Gastroesophageal sphincter (tissue), 4 donors: ENCODE results near the gene ERCC8. TPM values are rescaled to one million over a fixed set of nuclear protein-coding genes. Genes with fewer than 3 reads are reported as not detected.
"Not testable (repeated sequence)": the region's sequence is repeated elsewhere in the genome, so short reads cannot be mapped to it uniquely, and the experiment has no call there.

Experiments
- ATAC-seq: fragments of 150-250 bp; one replicate; pipeline ENCODE4 v1.9.1; 2016; ENCODE audit warnings: mild to moderate bottlenecking, moderate library complexity
- H3K27ac ChIP-seq, 4 donors: fragments of 200-600 bp; sonication (generic) in 3 of 4; 1 replicate in 3 of 4; 2 replicates in 1 of 4; pipeline ENCODE4 v1.5.1; 2016 to 2019
- H3K27me3 ChIP-seq: fragments of 200-600 bp; sonication (generic); one replicate; pipeline ENCODE4 v1.5.1; 2019
- H3K36me3 ChIP-seq, 2 donors: fragments of 200-600 bp; sonication (generic); one replicate each; pipeline ENCODE4 v1.5.1; 2019; ENCODE audit warnings: control low read depth in 1 of 2
- H3K4me1 ChIP-seq, 3 donors: fragments of 200-600 bp; sonication (generic); 1 replicate in 2 of 3; 2 replicates in 1 of 3; pipeline ENCODE4 v1.5.1; 2016 to 2019; ENCODE audit warnings: control low read depth in 2 of 3
- H3K4me3 ChIP-seq, 2 donors: fragments of 200-600 bp; sonication (generic); one replicate each; pipeline ENCODE4 v1.5.1; 2019; ENCODE audit warnings: mild to moderate bottlenecking in 1 of 2, moderate library complexity in 1 of 2
- H3K9me3 ChIP-seq, 3 donors: fragments of 200-600 bp; sonication (generic); one replicate each; pipeline ENCODE4 v1.5.1; 2017 to 2019; ENCODE audit warnings: control low read depth in 2 of 3
- EP300 ChIP-seq: sonication (generic); formaldehyde crosslinking; IDR thresholded peaks from one replicate; pipeline ENCODE4 v1.6.1; 2017; ENCODE audit warnings: antibody characterized with exemption, mild to moderate bottlenecking
- POLR2A ChIP-seq, 2 donors: fragments of 450-650 bp; IDR thresholded peaks; one replicate each; pipeline ENCODE4 v1.6.1; 2017; ENCODE audit warnings: antibody characterized with exemption in 2 of 2, mild to moderate bottlenecking in 2 of 2, moderate library complexity in 1 of 2
- POLR2AphosphoS5 ChIP-seq: sonication (generic); formaldehyde crosslinking; IDR thresholded peaks from one replicate; pipeline ENCODE4 v1.6.1; 2017; ENCODE audit warnings: antibody characterized with exemption
- WGBS, 2 donors: methylation state at CpG; one replicate each; pipeline ENCODE4 v1.1.5; 2018; ENCODE audit warnings: low coverage in 1 of 2; 5-methylcytosine and 5-hydroxymethylcytosine counted together
- total RNA-seq, 4 donors: library from RNA; depleted of rRNA; stranded (reverse); fragments of >200 nt; gene quantifications; one replicate each; pipeline ENCODE4 v1.1.0, GENCODE V29; 2016
- TF ChIP-seq, protein P1 (sequence below), 4 experiments: fragments of 200-600 bp in 2 of 4; fragments of 450-650 bp in 2 of 4; sonication (generic) in 1 of 4; IDR thresholded peaks; one replicate each; pipeline ENCODE4 v1.5.1; 2017 to 2019; ENCODE audit warnings: antibody characterized with exemption in 4 of 4, mild to moderate bottlenecking in 2 of 4, moderate library complexity in 2 of 4

The ERCC8 gene
- total RNA-seq, 4 donors from 2014 or later: 10.1 to 19.5 (median 11.9) TPM

DNA sequence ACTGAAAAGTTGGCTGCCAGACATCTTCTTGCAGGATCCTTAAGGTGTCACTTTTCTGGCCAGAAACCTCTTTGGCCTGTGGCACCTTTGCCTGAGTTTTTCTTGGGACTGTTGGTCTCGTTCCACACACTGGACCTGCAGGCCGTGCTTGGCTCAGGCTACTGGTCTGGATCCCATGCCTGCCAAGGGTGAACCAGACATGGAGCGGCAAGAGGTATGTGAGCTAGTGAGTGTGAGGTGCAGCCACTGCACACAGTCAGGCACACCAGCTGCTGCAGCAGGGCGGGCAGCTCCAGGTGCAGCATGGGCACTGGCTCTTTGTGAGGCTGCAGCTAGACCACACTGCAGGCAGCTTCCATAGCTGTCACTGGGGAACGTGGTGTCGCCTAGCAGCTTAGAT, 48.0 kb upstream of the ERCC8 start:
- H3K4me3 ChIP-seq: no peak overlapping the region
- ATAC-seq: no peak
- peaks cover 0 to 7% (median 0%) of the 10 kb centered on the region in 3 donors for H3K9me3 ChIP-seq
- peaks cover 0 to 12% (median 0%) of the 10 kb centered on the region in 3 donors for H3K4me1 ChIP-seq
- H3K27me3 ChIP-seq: no peaks in the 10 kb centered on the region
- H3K36me3 ChIP-seq: peaks cover 0 to 9% of the 10 kb centered on the region in 2 donors
- TF ChIP-seq POLR2A (IDR thresholded peaks at IDR 0.05): no peak
- no peak for TF ChIP-seq POLR2AphosphoS5
- H3K27ac ChIP-seq: no peak overlapping the region
- 40% methylated on average over 1 of the region's 6 CpGs; no CpG with 5 or more reads in 1 of the 2 donors for WGBS, 2 donors

DNA sequence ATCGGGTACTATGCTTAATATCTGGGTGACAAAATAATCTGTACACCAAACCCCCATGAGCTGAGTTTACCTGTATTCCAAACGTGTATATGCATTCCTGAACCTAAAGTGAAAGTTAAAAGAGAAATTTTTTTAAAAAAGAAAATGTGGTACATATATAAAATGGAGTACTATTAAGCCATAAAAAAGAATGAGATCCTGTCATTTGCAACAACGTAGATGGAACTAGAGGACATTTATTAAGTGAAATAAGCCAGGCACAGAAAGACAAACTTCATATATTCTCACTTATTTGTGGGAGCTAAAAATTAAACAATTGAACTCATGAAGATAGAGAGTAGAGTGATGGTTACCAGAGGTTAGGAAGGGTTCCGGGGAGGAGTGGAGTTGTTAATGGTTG, 44.9 kb upstream of the ERCC8 start:
- Histone ChIP-seq H3K36me3 (peaks cover 0 to 9% of the 10 kb centered on the region in 2 donors), H3K4me1 (peaks cover 0 to 12% (median 0%) of the 10 kb centered on the region in 3 donors), H3K27me3 (no peaks in the 10 kb centered on the region), H3K27ac (no peak overlapping the region), H3K9me3 (peaks cover 0 to 7% (median 0%) of the 10 kb centered on the region in 3 donors), H3K4me3 (no peak overlapping the region)
- ATAC-seq: no peak
- TF ChIP-seq, protein P1, sequence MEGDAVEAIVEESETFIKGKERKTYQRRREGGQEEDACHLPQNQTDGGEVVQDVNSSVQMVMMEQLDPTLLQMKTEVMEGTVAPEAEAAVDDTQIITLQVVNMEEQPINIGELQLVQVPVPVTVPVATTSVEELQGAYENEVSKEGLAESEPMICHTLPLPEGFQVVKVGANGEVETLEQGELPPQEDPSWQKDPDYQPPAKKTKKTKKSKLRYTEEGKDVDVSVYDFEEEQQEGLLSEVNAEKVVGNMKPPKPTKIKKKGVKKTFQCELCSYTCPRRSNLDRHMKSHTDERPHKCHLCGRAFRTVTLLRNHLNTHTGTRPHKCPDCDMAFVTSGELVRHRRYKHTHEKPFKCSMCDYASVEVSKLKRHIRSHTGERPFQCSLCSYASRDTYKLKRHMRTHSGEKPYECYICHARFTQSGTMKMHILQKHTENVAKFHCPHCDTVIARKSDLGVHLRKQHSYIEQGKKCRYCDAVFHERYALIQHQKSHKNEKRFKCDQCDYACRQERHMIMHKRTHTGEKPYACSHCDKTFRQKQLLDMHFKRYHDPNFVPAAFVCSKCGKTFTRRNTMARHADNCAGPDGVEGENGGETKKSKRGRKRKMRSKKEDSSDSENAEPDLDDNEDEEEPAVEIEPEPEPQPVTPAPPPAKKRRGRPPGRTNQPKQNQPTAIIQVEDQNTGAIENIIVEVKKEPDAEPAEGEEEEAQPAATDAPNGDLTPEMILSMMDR (IDR thresholded peaks at IDR 0.05): no peak
- no peak for TF ChIP-seq EP300
- TF ChIP-seq POLR2A (IDR thresholded peaks at IDR 0.05): no peak
- TF ChIP-seq POLR2AphosphoS5: no peak
- WGBS, 2 donors: 85 to 90% methylated on average over 4 of the region's 4 CpGs

DNA sequence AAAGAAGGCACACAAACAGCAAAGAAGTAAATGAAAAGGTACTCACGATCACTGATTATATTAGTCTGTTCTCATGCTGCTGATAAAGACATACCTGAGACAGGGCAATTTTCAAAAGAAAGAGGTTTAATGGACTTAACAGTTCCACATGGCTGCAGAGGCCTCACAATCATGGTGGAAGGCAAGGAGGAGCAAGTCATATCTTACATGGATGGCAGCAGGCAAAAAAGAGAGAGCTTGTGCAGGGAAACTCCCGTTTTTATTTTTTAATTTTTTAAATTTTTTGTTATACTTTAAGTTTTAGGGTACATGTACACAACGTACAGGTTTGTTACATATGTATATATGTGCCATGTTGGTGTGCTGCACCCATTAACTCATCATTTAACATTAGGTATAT, 37.3 kb upstream of the ERCC8 start:
- H3K27ac ChIP-seq, H3K4me3 ChIP-seq, H3K27me3 ChIP-seq, ATAC-seq, H3K4me1 ChIP-seq, H3K36me3 ChIP-seq, H3K9me3 ChIP-seq: not testable (repeated sequence)
- 86 to 93% methylated on average over 2 to 3 of the region's 3 CpGs for WGBS, 2 donors

DNA sequence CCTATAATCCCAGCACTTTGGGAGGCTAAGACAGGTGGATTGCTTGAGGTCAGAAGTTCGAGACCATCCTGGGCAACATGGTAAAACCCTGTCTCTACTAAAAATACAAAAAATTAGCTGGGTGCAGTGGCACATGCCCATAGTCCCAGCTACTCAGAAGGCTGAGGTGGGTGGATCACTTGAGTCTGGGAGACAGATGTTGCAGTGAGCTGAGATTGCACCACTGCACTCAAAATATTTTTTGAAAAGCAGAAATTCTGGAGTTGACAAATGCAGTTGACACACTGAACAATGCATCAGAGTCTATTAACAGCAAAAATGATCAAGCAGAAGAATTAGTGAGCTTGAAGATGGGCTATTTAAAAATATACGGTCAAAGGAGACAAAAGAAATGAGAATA, 35.6 kb upstream of the ERCC8 start:
- 81 to 100% methylated on average over 2 of the region's 2 CpGs for WGBS, 2 donors
- H3K4me1 ChIP-seq: no peaks in the 10 kb centered on the region
- H3K4me3 ChIP-seq: no peak overlapping the region
- no peak overlapping the region for H3K27ac ChIP-seq
- no peaks in the 10 kb centered on the region for H3K27me3 ChIP-seq
- H3K9me3 ChIP-seq: no peaks in the 10 kb centered on the region
- TF ChIP-seq, protein P1 (IDR thresholded peaks at IDR 0.05): no peak
- TF ChIP-seq POLR2A (IDR thresholded peaks at IDR 0.05) (no peak), POLR2AphosphoS5 (no peak), EP300 (no peak)
- no peak for ATAC-seq
- H3K36me3 ChIP-seq: no peaks in the 10 kb centered on the region

DNA sequence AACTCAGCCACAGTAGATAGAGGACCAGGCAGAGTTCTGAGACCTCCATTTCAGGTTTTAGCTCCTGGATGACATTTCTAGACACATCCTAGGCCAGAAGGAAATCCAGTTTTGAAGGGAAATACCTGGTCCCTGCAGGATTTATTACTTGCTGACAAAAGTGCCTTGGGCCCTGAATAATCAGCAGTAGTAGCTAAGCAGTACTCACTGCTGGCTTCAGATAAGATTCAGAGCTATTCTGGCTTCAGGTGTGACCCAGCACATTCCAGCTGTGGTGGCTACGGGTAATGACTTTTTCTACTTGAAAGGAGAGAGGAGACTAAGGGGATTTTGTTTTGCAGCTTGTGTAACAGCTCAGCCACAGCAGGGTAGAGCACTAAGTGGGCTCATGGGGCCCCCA, 34.1 kb upstream of the ERCC8 start:
- no peak overlapping the region for H3K27ac ChIP-seq
- no peak for ATAC-seq
- WGBS, 2 donors: 40 to 100% methylated on average over 1 of the region's 1 CpG
- H3K27me3 ChIP-seq: no peaks in the 10 kb centered on the region
- no peak overlapping the region for H3K4me3 ChIP-seq
- H3K9me3 ChIP-seq: no peaks in the 10 kb centered on the region
- no peaks in the 10 kb centered on the region for H3K4me1 ChIP-seq
- TF ChIP-seq, protein P1 (IDR thresholded peaks at IDR 0.05): no peak
- TF ChIP-seq EP300 (no peak), POLR2AphosphoS5 (no peak), POLR2A (IDR thresholded peaks at IDR 0.05) (no peak)
- no peaks in the 10 kb centered on the region for H3K36me3 ChIP-seq

DNA sequence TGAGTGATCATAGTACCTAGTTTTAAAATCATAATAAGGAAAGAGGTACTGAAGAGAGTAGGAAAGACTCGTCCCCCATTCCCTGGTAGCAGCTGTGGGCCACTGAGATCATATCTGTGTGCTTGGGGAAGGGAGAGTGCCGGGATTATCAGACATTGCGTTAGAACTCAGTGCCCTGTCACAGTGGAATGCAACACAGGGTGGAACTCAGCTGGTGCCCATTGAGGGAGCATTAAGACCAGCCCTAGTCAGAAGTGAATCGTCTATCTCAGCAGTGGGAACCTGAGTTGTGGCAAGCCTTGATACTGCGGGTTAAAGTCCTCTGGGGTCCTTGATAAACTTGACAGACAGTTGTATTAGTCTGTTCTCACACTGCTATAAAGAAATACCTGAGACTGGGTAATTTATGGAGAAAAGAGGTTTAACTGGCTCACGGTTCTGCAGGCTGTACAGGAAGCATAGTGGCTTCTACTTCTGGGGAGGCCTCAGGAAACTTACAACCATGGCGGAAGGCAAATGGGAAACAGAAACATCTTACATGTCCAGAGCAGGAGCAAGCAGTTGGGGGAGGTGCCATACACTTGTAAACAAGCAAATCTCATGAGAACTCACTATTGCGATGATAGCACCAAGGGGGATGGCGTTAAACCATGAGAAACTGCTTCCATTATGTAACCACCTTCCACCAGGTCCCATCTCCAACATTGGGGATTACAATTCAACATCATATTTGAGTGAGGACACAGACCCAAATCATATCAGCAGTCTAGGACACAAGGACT, 33.3 kb upstream of the ERCC8 start:
- 94 to 96% methylated on average over 3 to 4 of the region's 9 CpGs for WGBS, 2 donors
- Histone ChIP-seq H3K36me3 (no peaks in the 10 kb centered on the region), H3K4me3 (no peak overlapping the region), H3K27me3 (no peaks in the 10 kb centered on the region), H3K9me3 (no peaks in the 10 kb centered on the region), H3K4me1 (no peaks in the 10 kb centered on the region), H3K27ac (no peak overlapping the region)
- no peak for TF ChIP-seq EP300
- no peak for TF ChIP-seq POLR2AphosphoS5
- TF ChIP-seq, protein P1 (IDR thresholded peaks at IDR 0.05): no peak
- no peak for TF ChIP-seq POLR2A (IDR thresholded peaks at IDR 0.05)
- ATAC-seq: no peak
